MM.1S (cell line): ENCODE results near the gene CNRIP1.

Experiments used
- DNase-seq: peaks from one replicate; pipeline ENCODE4 v3.0.0-alpha.2; 2015
- H2AFZ ChIP-seq: fragments of 300-600 bp; sonication (generic); 2 replicates; pipeline ENCODE4 v1.6.0; 2016; ENCODE audit warnings: antibody characterized with exemption, low read length
- H3F3A ChIP-seq: fragments of 300-600 bp; sonication (generic); 2 replicates; pipeline ENCODE4 v1.6.1; 2016; ENCODE audit warnings: mild to moderate bottlenecking, antibody characterized with exemption, low read length, moderate library complexity, mixed read lengths; ENCODE audit not compliant: insufficient read depth
- H3K27ac ChIP-seq: fragments of 300-600 bp; sonication (generic); 2 replicates; pipeline ENCODE4 v1.5.1; 2016; ENCODE audit warnings: mild to moderate bottlenecking, low read length
- H3K27me3 ChIP-seq: fragments of 300-600 bp; sonication (generic); replicated peaks from 2 replicates; pipeline ENCODE4 v1.6.0; 2016; ENCODE audit warnings: low read length; ENCODE audit not compliant: insufficient read depth
- H3K36me3 ChIP-seq: fragments of 300-600 bp; sonication (generic); replicated peaks from 2 replicates; pipeline ENCODE4 v1.6.1; 2016; ENCODE audit warnings: mild to moderate bottlenecking, low read length, mixed read lengths; ENCODE audit not compliant: insufficient read depth
- H3K4me1 ChIP-seq: fragments of 300-600 bp; sonication (generic); 2 replicates; pipeline ENCODE4 v1.6.1; 2016; ENCODE audit warnings: low read length, mixed read lengths
- H3K4me2 ChIP-seq: fragments of 300-600 bp; sonication (generic); 2 replicates; pipeline ENCODE4 v1.6.0; 2016; ENCODE audit warnings: low read depth, low read length
- H3K4me3 ChIP-seq: fragments of 300-600 bp; sonication (generic); 2 replicates; pipeline ENCODE4 v1.5.1; 2016; ENCODE audit warnings: low read length, mixed read lengths
- H3K79me2 ChIP-seq: fragments of 300-600 bp; sonication (generic); 2 replicates; pipeline ENCODE4 v1.6.1; 2016; ENCODE audit warnings: mixed run types, low read length, mixed read lengths
- H3K9ac ChIP-seq: fragments of 300-600 bp; sonication (generic); 2 replicates; pipeline ENCODE4 v1.6.1; 2016; ENCODE audit warnings: low read length, mixed read lengths
- H3K9me2 ChIP-seq: fragments of 300-600 bp; sonication (generic); replicated peaks from 2 replicates; pipeline ENCODE4 v1.6.1; 2016; ENCODE audit warnings: mild to moderate bottlenecking, low read length, mixed read lengths; ENCODE audit not compliant: insufficient read depth
- H3K9me3 ChIP-seq: fragments of 300-600 bp; sonication (generic); replicated peaks from 2 replicates; pipeline ENCODE4 v1.6.1; 2016; ENCODE audit warnings: mild to moderate bottlenecking, low read length, mixed read lengths; ENCODE audit not compliant: insufficient read depth
- H4K20me1 ChIP-seq: fragments of 300-600 bp; sonication (generic); 2 replicates; pipeline ENCODE4 v1.6.1; 2016; ENCODE audit warnings: mild to moderate bottlenecking, low read length, moderate library complexity, mixed read lengths; ENCODE audit not compliant: insufficient read depth
- EZH2 ChIP-seq: fragments of 300-600 bp; sonication (generic); optimal IDR thresholded peaks from 2 replicates; pipeline ENCODE3; 2017; ENCODE audit warnings: low read depth, mild to moderate bottlenecking, antibody characterized with exemption, low read length, mixed read lengths
- EZH2phosphoT487 ChIP-seq: fragments of 300-600 bp; sonication (generic); IDR thresholded peaks from 2 replicates; pipeline ENCODE4 v1.6.1; 2018; ENCODE audit warnings: antibody characterized with exemption, low read length
- TF ChIP-seq, protein P1 (sequence below): fragments of 300-600 bp; sonication (generic); IDR thresholded peaks from 2 replicates; pipeline ENCODE4 v1.5.1; 2016; ENCODE audit warnings: antibody characterized with exemption, low read length, mixed read lengths

Gene CNRIP1, protein sequence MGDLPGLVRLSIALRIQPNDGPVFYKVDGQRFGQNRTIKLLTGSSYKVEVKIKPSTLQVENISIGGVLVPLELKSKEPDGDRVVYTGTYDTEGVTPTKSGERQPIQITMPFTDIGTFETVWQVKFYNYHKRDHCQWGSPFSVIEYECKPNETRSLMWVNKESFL

DNA sequence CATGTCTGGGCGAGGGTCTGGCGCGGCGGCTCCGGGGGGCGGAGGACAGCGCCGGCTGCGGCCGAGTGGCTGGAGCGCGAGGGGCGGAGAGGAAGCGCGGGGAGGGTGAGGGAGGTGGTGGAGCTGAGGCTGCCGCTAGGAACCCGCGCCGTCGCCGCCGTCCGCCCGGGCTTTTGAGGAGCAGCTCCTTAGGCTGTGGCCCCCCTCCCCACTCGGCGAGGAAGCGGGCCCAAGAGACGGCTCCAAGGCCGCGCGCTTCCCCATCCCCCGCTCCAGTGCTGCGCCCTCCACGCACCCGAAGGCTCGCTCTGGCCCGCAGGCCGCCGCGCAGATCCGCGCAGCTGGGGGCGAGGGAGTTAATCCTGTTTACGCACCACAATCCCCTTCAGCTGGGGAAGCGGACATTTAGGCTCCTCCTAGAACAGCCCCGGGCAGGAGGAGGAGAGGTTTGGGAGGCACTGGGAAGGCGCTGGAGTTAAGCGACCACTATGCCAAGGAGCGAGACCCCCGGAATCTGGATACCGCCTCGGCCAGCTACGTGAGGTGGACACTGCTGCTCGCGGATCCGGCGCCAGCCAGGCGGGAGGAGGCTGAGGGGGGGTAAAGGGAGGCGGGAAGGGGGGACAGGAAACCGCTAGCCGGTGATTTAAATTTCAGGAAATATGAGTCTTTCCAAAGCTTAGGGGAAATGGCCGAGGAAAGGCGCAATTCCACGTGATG, at the start of gene CNRIP1:
Gene CNRIP1, minus strand, starts transcription at position 552 of the 720 bp plus-strand sequence. Its CDS starts 549 bp downstream, at position 3.
- Histone ChIP-seq H3K9me3 (no peaks in the 10 kb centered on the region), H3K4me2 (peak within 1 kb of the TSS; percentile 87), H3K9ac (no peak within 1 kb of the TSS), H3K4me3 (peak within 1 kb of the TSS; percentile 60), H3K36me3 (no peaks in the 10 kb centered on the region), H3K9me2 (no peaks in the 10 kb centered on the region), H3K27ac (no peak within 1 kb of the TSS), H3K4me1 (0 out of 2 replicates have a peak, but pooled peaks cover 5% of the 10 kb centered on the region), H2AFZ (peak within 1 kb of the TSS; percentile 71), H3K79me2 (no peaks in the 10 kb centered on the region), H3K27me3 (no peaks in the 10 kb centered on the region), H4K20me1 (no peaks in the 10 kb centered on the region), H3F3A (no peaks in the 10 kb centered on the region)
- no peak for DNase-seq
- no peak for TF ChIP-seq EZH2phosphoT487
- TF ChIP-seq EZH2 = no peak
- TF ChIP-seq, protein P1, sequence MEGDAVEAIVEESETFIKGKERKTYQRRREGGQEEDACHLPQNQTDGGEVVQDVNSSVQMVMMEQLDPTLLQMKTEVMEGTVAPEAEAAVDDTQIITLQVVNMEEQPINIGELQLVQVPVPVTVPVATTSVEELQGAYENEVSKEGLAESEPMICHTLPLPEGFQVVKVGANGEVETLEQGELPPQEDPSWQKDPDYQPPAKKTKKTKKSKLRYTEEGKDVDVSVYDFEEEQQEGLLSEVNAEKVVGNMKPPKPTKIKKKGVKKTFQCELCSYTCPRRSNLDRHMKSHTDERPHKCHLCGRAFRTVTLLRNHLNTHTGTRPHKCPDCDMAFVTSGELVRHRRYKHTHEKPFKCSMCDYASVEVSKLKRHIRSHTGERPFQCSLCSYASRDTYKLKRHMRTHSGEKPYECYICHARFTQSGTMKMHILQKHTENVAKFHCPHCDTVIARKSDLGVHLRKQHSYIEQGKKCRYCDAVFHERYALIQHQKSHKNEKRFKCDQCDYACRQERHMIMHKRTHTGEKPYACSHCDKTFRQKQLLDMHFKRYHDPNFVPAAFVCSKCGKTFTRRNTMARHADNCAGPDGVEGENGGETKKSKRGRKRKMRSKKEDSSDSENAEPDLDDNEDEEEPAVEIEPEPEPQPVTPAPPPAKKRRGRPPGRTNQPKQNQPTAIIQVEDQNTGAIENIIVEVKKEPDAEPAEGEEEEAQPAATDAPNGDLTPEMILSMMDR = no peak

DNA sequence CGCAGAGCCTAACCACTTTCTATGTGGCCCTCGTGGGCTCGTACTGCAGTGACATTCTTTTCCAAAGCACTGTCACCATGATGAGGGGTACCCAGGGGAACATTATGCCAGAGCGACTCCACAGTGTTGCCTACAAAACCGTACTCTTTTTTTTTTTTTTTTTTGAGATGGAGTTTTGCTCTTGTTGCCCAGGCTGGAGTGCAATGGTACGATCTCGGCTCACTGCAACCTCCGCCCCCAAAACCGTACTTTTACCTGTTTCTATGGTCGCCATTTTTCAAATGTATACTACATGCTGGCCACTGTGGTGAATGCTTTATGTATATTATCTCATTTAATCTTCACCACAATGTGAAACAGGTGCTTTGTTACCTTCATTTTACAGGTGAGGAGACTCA, 49.6 kb upstream of the CNRIP1 start:
- Histone ChIP-seq H3K4me3 (no peak overlapping the region), H3K9me3 (no peaks in the 10 kb centered on the region), H4K20me1 (no peaks in the 10 kb centered on the region), H3K27ac (no peak overlapping the region), H3K9me2 (no peaks in the 10 kb centered on the region), H3F3A (no peaks in the 10 kb centered on the region), H3K4me1 (peaks cover 12% of the 10 kb centered on the region), H3K36me3 (no peaks in the 10 kb centered on the region), H3K27me3 (no peaks in the 10 kb centered on the region), H3K4me2 (no peak overlapping the region), H2AFZ (no peak overlapping the region), H3K79me2 (peaks cover 81% of the 10 kb centered on the region), H3K9ac (no peak overlapping the region)
- no peak for DNase-seq
- TF ChIP-seq EZH2phosphoT487 (no peak), EZH2 (no peak)
- TF ChIP-seq, protein P1 = no peak

DNA sequence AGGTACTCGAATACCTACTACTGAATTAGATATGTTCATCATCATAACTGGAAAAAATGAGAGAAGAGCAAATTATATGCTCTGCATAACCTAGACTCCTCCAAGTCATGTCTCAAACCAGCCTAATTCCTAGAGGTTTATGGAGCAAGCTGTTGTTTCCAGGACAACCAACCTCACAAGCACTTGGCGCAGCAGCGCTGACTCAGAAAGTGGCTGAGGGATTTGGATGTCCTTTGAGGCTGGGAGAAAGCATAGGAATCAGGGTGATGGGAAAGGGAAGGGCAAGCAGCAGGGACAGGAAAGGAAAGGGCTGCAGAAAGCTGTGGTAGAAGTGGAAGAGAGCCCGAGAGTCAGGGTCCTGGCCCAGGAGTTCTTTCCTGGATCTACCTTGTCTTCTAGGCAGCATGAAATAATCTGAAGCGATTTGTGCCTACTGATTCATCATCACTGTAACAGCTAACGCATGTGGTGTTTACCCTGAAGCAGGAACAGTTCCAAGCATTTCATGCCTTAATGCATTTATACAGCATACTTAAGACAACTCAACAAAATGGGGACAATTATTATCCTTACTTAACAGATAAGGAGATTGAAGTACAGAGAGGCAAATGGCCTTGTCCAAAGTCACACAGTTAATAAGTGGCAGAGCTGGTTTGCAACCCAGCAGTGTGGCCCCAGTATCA, 49.0 kb upstream of the CNRIP1 start:
- Histone ChIP-seq H3K4me2 (no peak overlapping the region), H3K4me3 (no peak overlapping the region), H3K9me2 (no peaks in the 10 kb centered on the region), H3K27ac (no peak overlapping the region), H3K36me3 (no peaks in the 10 kb centered on the region), H3F3A (no peaks in the 10 kb centered on the region), H2AFZ (no peak overlapping the region), H3K4me1 (peaks cover 17% of the 10 kb centered on the region), H3K9me3 (no peaks in the 10 kb centered on the region), H3K9ac (no peak overlapping the region), H3K27me3 (no peaks in the 10 kb centered on the region), H3K79me2 (peaks cover 76% of the 10 kb centered on the region), H4K20me1 (no peaks in the 10 kb centered on the region)
- no peak for DNase-seq
- TF ChIP-seq EZH2 = no peak
- TF ChIP-seq, protein P1 = no peak
- no peak for TF ChIP-seq EZH2phosphoT487
